Testis (tissue), 3 donors: ENCODE measurements around the gene BACH2. TPM values are rescaled to one million over a fixed set of nuclear protein-coding genes. Genes with fewer than 3 reads are reported as not detected.

Source experiments
- DNase-seq: peaks from one replicate; pipeline ENCODE4 v3.0.0-alpha.2; 2019
- H3K27ac ChIP-seq, 2 donors: fragments of 200-600 bp; sonication (generic); one replicate each; pipeline ENCODE4 v1.5.1; 2019
- H3K27me3 ChIP-seq: fragments of 200-600 bp; sonication (generic); one replicate; pipeline ENCODE4 v1.5.1; 2019
- H3K36me3 ChIP-seq: fragments of 200-600 bp; sonication (generic); one replicate; pipeline ENCODE4 v1.5.1; 2017; ENCODE audit warnings: low read depth; ENCODE audit errors: missing control alignments
- H3K4me1 ChIP-seq: fragments of 200-600 bp; sonication (generic); one replicate; pipeline ENCODE4 v1.5.1; 2019
- H3K4me3 ChIP-seq, 2 donors: fragments of 200-600 bp; sonication (generic); one replicate each; pipeline ENCODE4 v1.5.1; 2017 to 2019
- H3K9me3 ChIP-seq: fragments of 200-600 bp; sonication (generic); one replicate; pipeline ENCODE4 v1.5.1; 2017
- POLR2A ChIP-seq: fragments of 450-650 bp; IDR thresholded peaks from one replicate; pipeline ENCODE4 v1.6.1; 2017; ENCODE audit warnings: antibody characterized with exemption, mild to moderate bottlenecking, moderate library complexity
- WGBS, 2 donors: methylation state at CpG; one replicate each; pipeline ENCODE4 v1.1.5; 2018; 5-methylcytosine and 5-hydroxymethylcytosine counted together
- intact Hi-C: fragments of 100-400 bp; cut with DNase I; formaldehyde crosslinking; loops from one replicate; pipeline ENCODE4 v1.15.1; 2023; ENCODE audit warnings: low total_unique reads
- polyA plus RNA-seq: library from polyadenylated mRNA; stranded (reverse); fragments of 350-450 nt; fragmentation: Illumina TruSeq; extraction: RNeasy Lipid Tissue Mini Kit (QIAGEN cat#74804); gene quantifications from one replicate; pipeline ENCODE4 v1.2.3, GENCODE V29; 2014; ENCODE audit warnings: low read depth, low replicate concordance; ENCODE audit not compliant: insufficient read depth
- total RNA-seq, 2 donors: library from RNA; depleted of rRNA; stranded (reverse); fragments of >200 nt; gene quantifications; one replicate each; pipeline ENCODE4 v1.2.3, GENCODE V29; 2016
- TF ChIP-seq, protein P1 (sequence below), 3 experiments: fragments of 450-650 bp in 2 of 3; fragments of 200-600 bp in 1 of 3; sonication (generic) in 1 of 3; IDR thresholded peaks; one replicate each; pipeline ENCODE4 v1.5.1; 2016 to 2019; ENCODE audit warnings: antibody characterized with exemption in 3 of 3, mild to moderate bottlenecking in 2 of 3, moderate library complexity in 1 of 3

BACH2 gene
- total and polyA plus RNA-seq, 3 donors from 2014 or later: 5.0 to 8.3 (median 6.5) TPM

DNA sequence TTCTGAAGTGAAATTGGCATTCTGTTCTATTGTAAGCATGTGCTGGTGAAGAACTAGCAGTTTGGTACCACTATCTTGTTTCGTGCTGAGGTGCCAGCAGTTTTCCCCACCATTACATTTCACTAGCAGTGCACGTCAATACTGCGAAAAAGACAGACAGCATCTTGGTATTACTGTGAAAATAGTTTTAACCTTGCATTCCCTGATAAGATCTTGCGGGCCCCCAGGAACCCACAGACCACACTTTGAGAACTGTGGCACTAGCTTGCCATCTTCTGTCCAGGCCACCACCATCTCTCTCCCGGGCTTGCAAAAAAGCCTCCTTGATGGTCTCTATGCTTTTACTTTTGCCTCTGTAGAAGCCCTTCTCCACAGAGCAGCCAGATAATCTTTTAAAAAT, 185.7 kb downstream of the BACH2 start:
- TF ChIP-seq POLR2A: no peak
- TF ChIP-seq, protein P1, sequence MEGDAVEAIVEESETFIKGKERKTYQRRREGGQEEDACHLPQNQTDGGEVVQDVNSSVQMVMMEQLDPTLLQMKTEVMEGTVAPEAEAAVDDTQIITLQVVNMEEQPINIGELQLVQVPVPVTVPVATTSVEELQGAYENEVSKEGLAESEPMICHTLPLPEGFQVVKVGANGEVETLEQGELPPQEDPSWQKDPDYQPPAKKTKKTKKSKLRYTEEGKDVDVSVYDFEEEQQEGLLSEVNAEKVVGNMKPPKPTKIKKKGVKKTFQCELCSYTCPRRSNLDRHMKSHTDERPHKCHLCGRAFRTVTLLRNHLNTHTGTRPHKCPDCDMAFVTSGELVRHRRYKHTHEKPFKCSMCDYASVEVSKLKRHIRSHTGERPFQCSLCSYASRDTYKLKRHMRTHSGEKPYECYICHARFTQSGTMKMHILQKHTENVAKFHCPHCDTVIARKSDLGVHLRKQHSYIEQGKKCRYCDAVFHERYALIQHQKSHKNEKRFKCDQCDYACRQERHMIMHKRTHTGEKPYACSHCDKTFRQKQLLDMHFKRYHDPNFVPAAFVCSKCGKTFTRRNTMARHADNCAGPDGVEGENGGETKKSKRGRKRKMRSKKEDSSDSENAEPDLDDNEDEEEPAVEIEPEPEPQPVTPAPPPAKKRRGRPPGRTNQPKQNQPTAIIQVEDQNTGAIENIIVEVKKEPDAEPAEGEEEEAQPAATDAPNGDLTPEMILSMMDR (IDR thresholded peaks at IDR 0.05): no peak
- H3K4me3 ChIP-seq: no peak overlapping the region
- H3K36me3 ChIP-seq: no peaks in the 10 kb centered on the region
- 95% methylated on average over 5 of the region's 5 CpGs for WGBS, 2 donors
- H3K27me3 ChIP-seq: no peaks in the 10 kb centered on the region
- no peak overlapping the region for H3K27ac ChIP-seq
- DNase-seq: no peak
- intact Hi-C loops: no loop called here
- H3K9me3 ChIP-seq: no peaks in the 10 kb centered on the region
- H3K4me1 ChIP-seq: no peaks in the 10 kb centered on the region

GRCh38 chr6:90109141-90109540, 187.5 kb downstream of the BACH2 start:
- 82 to 92% methylated on average over 4 of the region's 4 CpGs for WGBS, 2 donors
- Histone ChIP-seq H3K27ac (no peak overlapping the region), H3K4me1 (no peaks in the 10 kb centered on the region), H3K36me3 (no peaks in the 10 kb centered on the region), H3K9me3 (no peaks in the 10 kb centered on the region), H3K27me3 (no peaks in the 10 kb centered on the region), H3K4me3 (no peak overlapping the region)
- TF ChIP-seq POLR2A: no peak
- TF ChIP-seq, protein P1 (IDR thresholded peaks at IDR 0.05): no peak
- intact Hi-C loops: no loop called here
- no peak for DNase-seq

DNA sequence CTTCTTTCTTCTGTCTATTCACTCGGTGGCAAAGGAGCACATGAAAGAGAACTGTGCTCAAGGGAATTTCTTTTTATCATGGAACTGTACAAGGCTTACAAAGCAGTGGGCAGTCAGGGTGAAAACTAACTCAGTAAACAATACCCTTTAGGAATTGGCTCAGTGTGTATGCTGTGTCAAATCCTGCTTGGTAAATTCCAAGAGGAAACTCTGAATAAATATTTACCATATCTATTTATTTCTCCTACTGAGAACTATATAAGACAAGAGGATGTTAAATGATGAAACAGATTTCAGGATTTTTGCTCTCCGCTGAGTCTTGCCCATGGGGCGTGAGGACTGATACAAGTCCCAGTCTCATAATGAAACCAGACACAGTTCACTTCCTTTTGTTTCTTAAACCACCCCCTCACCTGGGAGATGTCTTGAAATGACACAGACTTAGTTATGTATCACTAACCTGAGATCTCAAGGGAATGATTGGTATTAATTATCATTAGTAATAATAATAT, 188.8 kb downstream of the BACH2 start:
- Histone ChIP-seq H3K36me3 (no peaks in the 10 kb centered on the region), H3K27ac (no peak overlapping the region), H3K4me1 (no peaks in the 10 kb centered on the region), H3K4me3 (no peak overlapping the region), H3K9me3 (no peaks in the 10 kb centered on the region), H3K27me3 (no peaks in the 10 kb centered on the region)
- no peak for DNase-seq
- intact Hi-C loops: no loop called here
- 60 to 79% methylated on average over 3 of the region's 3 CpGs for WGBS, 2 donors
- TF ChIP-seq, protein P1 (IDR thresholded peaks at IDR 0.05): no peak
- no peak for TF ChIP-seq POLR2A

DNA sequence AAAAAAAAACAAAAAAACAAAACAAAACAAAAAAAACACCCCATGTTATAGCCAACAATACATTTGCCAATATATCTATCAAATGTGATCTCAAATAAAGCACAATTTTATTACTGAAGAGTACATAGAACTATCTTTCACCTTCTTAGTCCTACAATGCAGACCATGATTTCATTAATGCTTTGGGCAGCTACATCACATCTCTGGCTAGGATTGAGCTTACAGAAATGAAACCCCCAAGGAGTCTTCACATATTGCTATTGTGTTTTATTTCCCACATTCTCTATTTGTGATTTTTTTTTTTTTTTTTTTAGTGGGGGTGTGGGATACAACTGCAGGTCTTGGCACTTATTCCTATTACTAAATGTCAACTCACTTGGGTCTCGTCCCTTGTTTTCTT, 189.3 kb downstream of the BACH2 start:
- H3K4me3 ChIP-seq: no peak overlapping the region
- intact Hi-C loops: no loop called here

DNA sequence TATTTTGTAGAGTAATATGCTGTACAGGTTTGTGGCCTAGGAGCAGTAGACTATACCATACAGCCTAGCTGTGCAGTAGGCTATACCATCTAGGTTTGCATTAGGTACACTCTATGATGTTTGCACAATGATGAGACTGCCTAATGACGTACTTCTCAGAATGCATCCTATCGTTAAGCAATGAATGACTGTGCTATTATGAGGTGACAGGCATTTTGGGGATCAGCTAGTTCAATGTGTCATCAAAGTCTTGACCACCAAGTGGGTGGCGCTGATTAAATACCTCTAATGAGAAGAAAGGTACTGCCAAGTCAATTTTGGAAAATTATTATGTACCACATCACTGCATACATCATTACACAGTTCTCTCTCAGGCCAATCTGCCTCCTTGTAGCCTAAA, 190.2 kb downstream of the BACH2 start:
- H3K9me3 ChIP-seq: no peaks in the 10 kb centered on the region
- no peak for TF ChIP-seq POLR2A
- TF ChIP-seq, protein P1 (IDR thresholded peaks at IDR 0.05): no peak
- H3K4me3 ChIP-seq: no peak overlapping the region
- H3K36me3 ChIP-seq: no peaks in the 10 kb centered on the region
- intact Hi-C loops: no loop called here
- no peak overlapping the region for H3K27ac ChIP-seq
- H3K4me1 ChIP-seq: no peaks in the 10 kb centered on the region
- 83 to 97% methylated on average over 3 of the region's 3 CpGs for WGBS, 2 donors
- H3K27me3 ChIP-seq: no peaks in the 10 kb centered on the region
- DNase-seq: no peak

More for the DNA sequence above, 189.3 kb downstream of the BACH2 start:
- Histone ChIP-seq H3K9me3 (no peaks in the 10 kb centered on the region), H3K36me3 (no peaks in the 10 kb centered on the region), H3K27ac (no peak overlapping the region), H3K27me3 (no peaks in the 10 kb centered on the region), H3K4me1 (no peaks in the 10 kb centered on the region)
- 58 to 76% methylated on average over 1 of the region's 1 CpG for WGBS, 2 donors
- DNase-seq: no peak
- no peak for TF ChIP-seq POLR2A
